ENCODE measurements around the gene ARL11. TPM values are rescaled to one million over a fixed set of nuclear protein-coding genes. Genes with fewer than 3 reads are reported as not detected.
A peak's percentile ranks its signal among the peaks of the same experiment; 100 is the strongest.

ARL11 gene
- total RNA-seq, 1 donor from 2014 or later: not detected

DNA sequence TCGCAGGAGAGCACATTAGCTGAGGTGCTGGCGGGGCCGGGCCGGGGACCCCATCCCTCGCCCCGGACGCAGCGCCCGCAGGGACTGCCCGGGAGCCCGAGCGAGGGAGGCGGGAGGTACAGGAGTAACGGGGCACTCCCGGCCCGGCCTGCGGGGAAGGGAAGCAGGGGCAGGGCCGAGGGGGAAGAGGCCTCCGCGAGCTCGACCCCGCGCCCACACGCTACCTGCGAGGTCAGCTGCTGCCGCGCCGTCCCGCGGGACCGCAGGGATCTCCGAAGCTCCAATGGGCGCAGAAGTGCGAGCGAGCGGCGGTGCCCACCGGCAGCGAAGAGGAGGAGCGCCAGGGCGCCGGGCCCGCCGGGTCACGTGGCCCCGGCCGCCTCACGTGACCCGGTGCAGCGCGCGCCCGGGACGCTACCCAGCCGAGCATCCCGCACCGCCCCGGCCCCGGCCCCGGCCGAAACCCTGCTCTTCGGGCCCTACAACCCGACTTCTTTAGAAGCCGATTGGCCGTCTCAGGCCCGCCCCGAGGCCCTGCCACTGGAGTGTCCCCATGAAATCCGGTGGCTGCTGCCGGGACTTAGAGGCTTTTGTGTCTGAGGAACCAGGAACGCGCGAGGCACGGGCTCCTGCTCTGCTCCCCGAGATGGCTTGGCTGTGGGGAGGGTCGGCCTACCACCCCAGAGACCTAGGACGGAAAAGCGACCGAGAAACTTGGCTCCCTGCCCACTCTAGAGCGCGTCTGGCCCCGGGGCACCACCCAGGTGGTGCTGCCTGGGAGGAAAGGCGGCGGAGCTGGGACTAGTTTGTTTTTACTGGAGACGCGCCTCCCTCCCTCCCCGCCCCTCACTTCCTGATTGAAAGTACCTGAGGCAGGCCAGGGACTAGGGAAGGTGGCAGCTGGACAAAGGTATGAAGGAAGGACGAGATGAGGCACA lies 42.8 kb upstream of the ARL11 start, which contains the start of gene RCBTB1:
TSS of gene RCBTB1 (minus strand) at position 339 of the 938 bp plus-strand sequence. CDS start 18,279 bp downstream, outside the sequence.
- Histone ChIP-seq H3K79me2 (ENCODE audit: insufficient read depth, low read length) (peaks cover 26% of the 10 kb centered on the region), H2AFZ (ENCODE audit: low read depth, low read length) (peak within 1 kb of the TSS; percentile 95), H3K27ac (ENCODE audit: low read depth, low read length) (peak within 1 kb of the TSS; percentile 67), H3K4me2 (ENCODE audit: low read length) (peak within 1 kb of the TSS; percentile 99), H3K9me3 (ENCODE audit: insufficient read depth, low read depth, low read length) (no peaks in the 10 kb centered on the region), H3K4me3 (ENCODE audit: insufficient read depth, low read depth, low read length) (peak within 1 kb of the TSS; percentile 96), H3K4me1 (ENCODE audit: insufficient read depth, low read length) (peaks cover 11% of the 10 kb centered on the region), H3K27me3 (ENCODE audit: insufficient read depth, low read length) (no peaks in the 10 kb centered on the region), H3K36me3 (ENCODE audit: insufficient read depth, low read length) (no peaks in the 10 kb centered on the region), H3K9ac (ENCODE audit: low read length) (peak within 1 kb of the TSS; percentile 91), H4K20me1 (ENCODE audit: insufficient read depth, low read length) (peaks cover 3% of the 10 kb centered on the region)
- H3K4me1 Mint-ChIP-seq (ENCODE audit: low read depth, unreplicated experiment): peaks cover 9% of the 10 kb centered on the region
- DNase-seq (ENCODE audit: low read depth) (peak; percentile 31), FAIRE-seq (no peak)
- H3K27ac Mint-ChIP-seq (ENCODE audit: unreplicated experiment): peak within 1 kb of the TSS; percentile 89
- H3K4me3 Mint-ChIP-seq (ENCODE audit: unreplicated experiment): peak within 1 kb of the TSS; percentile 96
- H3K36me3 Mint-ChIP-seq (ENCODE audit: low read depth, unreplicated experiment): no peaks in the 10 kb centered on the region
- TF ChIP-seq CTCF (IDR thresholded peaks at IDR 0.05; ENCODE audit: insufficient read depth, low read depth, low read length) (no peak), EZH2 (IDR thresholded peaks at IDR 0.05; ENCODE audit: insufficient read depth, low read length) (no peak)
- no peaks in the 10 kb centered on the region for H3K9me3 Mint-ChIP-seq (ENCODE audit: unreplicated experiment)
- H3K27me3 Mint-ChIP-seq (ENCODE audit: low read depth, unreplicated experiment): no peaks in the 10 kb centered on the region

DNA sequence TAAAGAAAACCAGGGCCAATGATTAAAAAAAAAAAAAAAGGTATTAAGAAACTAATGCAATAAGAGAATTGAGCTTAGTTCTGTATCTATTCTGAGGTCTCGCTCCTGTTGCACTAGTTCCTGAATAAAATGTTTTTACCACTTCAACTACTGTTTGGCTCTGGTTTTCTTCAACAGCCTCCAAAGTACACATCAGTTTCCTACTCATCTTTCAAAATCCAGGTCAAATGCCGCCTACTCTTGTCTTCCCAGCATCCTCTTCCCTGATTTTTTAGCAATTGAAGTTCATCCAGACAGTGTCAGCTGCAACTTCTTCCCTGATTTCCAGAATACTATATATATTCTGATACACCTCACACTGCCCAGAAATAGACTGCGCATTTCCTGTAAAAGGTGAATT lies 41.6 kb upstream of the ARL11 start:
- no peak overlapping the region for H3K27ac ChIP-seq (ENCODE audit: low read depth, low read length)

More for the DNA sequence above, 41.6 kb upstream of the ARL11 start:
- H3K9me3 ChIP-seq (ENCODE audit: insufficient read depth, low read depth, low read length): no peaks in the 10 kb centered on the region
- no peaks in the 10 kb centered on the region for H3K9me3 Mint-ChIP-seq (ENCODE audit: unreplicated experiment)
- FAIRE-seq (no peak), DNase-seq (ENCODE audit: low read depth) (no peak)
- no peak overlapping the region for H3K4me2 ChIP-seq (ENCODE audit: low read length)
- no peaks in the 10 kb centered on the region for H4K20me1 ChIP-seq (ENCODE audit: insufficient read depth, low read length)
- H3K9ac ChIP-seq (ENCODE audit: low read length): no peak overlapping the region
- peaks cover 19% of the 10 kb centered on the region for H3K79me2 ChIP-seq (ENCODE audit: insufficient read depth, low read length)
- no peaks in the 10 kb centered on the region for H3K27me3 ChIP-seq (ENCODE audit: insufficient read depth, low read length)
- H2AFZ ChIP-seq (ENCODE audit: low read depth, low read length): peak overlapping the region; percentile 7
- peaks cover 9% of the 10 kb centered on the region for H3K4me1 Mint-ChIP-seq (ENCODE audit: low read depth, unreplicated experiment)
- no peaks in the 10 kb centered on the region for H3K36me3 Mint-ChIP-seq (ENCODE audit: low read depth, unreplicated experiment)
- no peaks in the 10 kb centered on the region for H3K27me3 Mint-ChIP-seq (ENCODE audit: low read depth, unreplicated experiment)
- TF ChIP-seq EZH2 (IDR thresholded peaks at IDR 0.05; ENCODE audit: insufficient read depth, low read length) (no peak), CTCF (IDR thresholded peaks at IDR 0.05; ENCODE audit: insufficient read depth, low read depth, low read length) (no peak)
- H3K4me1 ChIP-seq (ENCODE audit: insufficient read depth, low read length): peaks cover 11% of the 10 kb centered on the region
- H3K4me3 Mint-ChIP-seq (ENCODE audit: unreplicated experiment): peak overlapping the region; percentile 86
- no peak overlapping the region for H3K27ac Mint-ChIP-seq (ENCODE audit: unreplicated experiment)
- H3K36me3 ChIP-seq (ENCODE audit: insufficient read depth, low read length): no peaks in the 10 kb centered on the region
- no peak overlapping the region for H3K4me3 ChIP-seq (ENCODE audit: insufficient read depth, low read depth, low read length)

All from astrocyte (in vitro differentiated cells and primary cell).